ENCODE results near the gene LY6G6C. TPM values are rescaled to one million over a fixed set of nuclear protein-coding genes. Genes with fewer than 3 reads are reported as not detected.

The LY6G6C gene
- total RNA-seq, 6 experiments from 2014 or later = not detected

- H3K27me3 Mint-ChIP-seq (ENCODE audit: insufficient read depth) = peaks cover 10% of the 10 kb centered on the region
- no peak for DNase-seq
- no peak within 1 kb of the TSS for H3K4me3 Mint-ChIP-seq
- H3K9me3 Mint-ChIP-seq = no peaks in the 10 kb centered on the region
- no peak within 1 kb of the TSS for H3K27ac Mint-ChIP-seq
- peaks cover 12% of the 10 kb centered on the region for H3K36me3 Mint-ChIP-seq (ENCODE audit: low read depth)
- no peak for TF ChIP-seq CTCF (IDR thresholded peaks at IDR 0.05)
- H3K4me1 Mint-ChIP-seq (ENCODE audit: low read depth) = peaks cover 1% of the 10 kb centered on the region; the same call in 1 of the 2 replicates
Measured at GRCh38 chr6:31723245-31723979, 1.9 kb upstream of the LY6G6C start, which contains the start of gene MPIG6B. Gene MPIG6B (plus strand): TSS chr6:31723373. CDS start chr6:31723384, 11 bp downstream.

- Mint-ChIP-seq H3K4me3 (no peak overlapping the region), H3K9me3 (no peaks in the 10 kb centered on the region), H3K27ac (no peak overlapping the region), H3K27me3 (ENCODE audit: insufficient read depth) (peaks cover 10% of the 10 kb centered on the region), H3K4me1 (ENCODE audit: low read depth) (no peaks in the 10 kb centered on the region), H3K36me3 (ENCODE audit: low read depth) (peaks cover 7% of the 10 kb centered on the region)
- no peak for TF ChIP-seq CTCF (IDR thresholded peaks at IDR 0.05)
- DNase-seq = no peak
Measured at GRCh38 chr6:31722173-31722572, 627 bp upstream of the LY6G6C start.

GRCh38 chr6:31720196-31720770 lies 1.3 kb downstream of the LY6G6C start:
- Mint-ChIP-seq H3K27ac (no peak overlapping the region), H3K36me3 (ENCODE audit: low read depth) (no peaks in the 10 kb centered on the region), H3K4me3 (no peak overlapping the region), H3K9me3 (no peaks in the 10 kb centered on the region), H3K4me1 (ENCODE audit: low read depth) (no peaks in the 10 kb centered on the region), H3K27me3 (ENCODE audit: insufficient read depth) (peaks cover 9% of the 10 kb centered on the region)
- TF ChIP-seq CTCF (IDR thresholded peaks at IDR 0.05) = no peak
- DNase-seq = no peak

GRCh38 chr6:31719001-31719400 lies 2.5 kb downstream of the LY6G6C start:
- no peaks in the 10 kb centered on the region for H3K36me3 Mint-ChIP-seq (ENCODE audit: low read depth)
- H3K4me1 Mint-ChIP-seq (ENCODE audit: low read depth) = no peaks in the 10 kb centered on the region
- no peaks in the 10 kb centered on the region for H3K9me3 Mint-ChIP-seq
- DNase-seq = no peak
- H3K27ac Mint-ChIP-seq = no peak overlapping the region; the same call in 1 of the 2 replicates
- TF ChIP-seq CTCF (IDR thresholded peaks at IDR 0.05) = no peak
- H3K4me3 Mint-ChIP-seq = no peak overlapping the region
- peaks cover 13% of the 10 kb centered on the region for H3K27me3 Mint-ChIP-seq (ENCODE audit: insufficient read depth)

GRCh38 chr6:31718265-31718664 lies 3.3 kb downstream of the LY6G6C start:
- no peak overlapping the region for H3K4me3 Mint-ChIP-seq
- DNase-seq = no peak
- H3K27ac Mint-ChIP-seq = no peak overlapping the region
- no peaks in the 10 kb centered on the region for H3K9me3 Mint-ChIP-seq
- TF ChIP-seq CTCF (IDR thresholded peaks at IDR 0.05) = no peak
- H3K36me3 Mint-ChIP-seq (ENCODE audit: low read depth) = no peaks in the 10 kb centered on the region
- peaks cover 11% of the 10 kb centered on the region for H3K27me3 Mint-ChIP-seq (ENCODE audit: insufficient read depth)
- no peaks in the 10 kb centered on the region for H3K4me1 Mint-ChIP-seq (ENCODE audit: low read depth)

Measured in HFFc6 (cell line).